HG03175 (cell line): ENCODE data around the gene ELOVL3.
A peak's percentile ranks its signal among the peaks of the same experiment; 100 is the strongest.
"Not testable (repeated sequence)": the region's sequence is repeated elsewhere in the genome, so short reads cannot be mapped to it uniquely, and the experiment has no call there.

ENCODE experiments used
- ATAC-seq: cut with Tn5 transposase; IDR thresholded peaks from one replicate; pipeline ENCODE4 v1.9.1; 2021; ENCODE audit warnings: mild to moderate bottlenecking, moderate library complexity; ENCODE audit not compliant: unreplicated experiment

Gene ELOVL3, protein sequence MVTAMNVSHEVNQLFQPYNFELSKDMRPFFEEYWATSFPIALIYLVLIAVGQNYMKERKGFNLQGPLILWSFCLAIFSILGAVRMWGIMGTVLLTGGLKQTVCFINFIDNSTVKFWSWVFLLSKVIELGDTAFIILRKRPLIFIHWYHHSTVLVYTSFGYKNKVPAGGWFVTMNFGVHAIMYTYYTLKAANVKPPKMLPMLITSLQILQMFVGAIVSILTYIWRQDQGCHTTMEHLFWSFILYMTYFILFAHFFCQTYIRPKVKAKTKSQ

DNA sequence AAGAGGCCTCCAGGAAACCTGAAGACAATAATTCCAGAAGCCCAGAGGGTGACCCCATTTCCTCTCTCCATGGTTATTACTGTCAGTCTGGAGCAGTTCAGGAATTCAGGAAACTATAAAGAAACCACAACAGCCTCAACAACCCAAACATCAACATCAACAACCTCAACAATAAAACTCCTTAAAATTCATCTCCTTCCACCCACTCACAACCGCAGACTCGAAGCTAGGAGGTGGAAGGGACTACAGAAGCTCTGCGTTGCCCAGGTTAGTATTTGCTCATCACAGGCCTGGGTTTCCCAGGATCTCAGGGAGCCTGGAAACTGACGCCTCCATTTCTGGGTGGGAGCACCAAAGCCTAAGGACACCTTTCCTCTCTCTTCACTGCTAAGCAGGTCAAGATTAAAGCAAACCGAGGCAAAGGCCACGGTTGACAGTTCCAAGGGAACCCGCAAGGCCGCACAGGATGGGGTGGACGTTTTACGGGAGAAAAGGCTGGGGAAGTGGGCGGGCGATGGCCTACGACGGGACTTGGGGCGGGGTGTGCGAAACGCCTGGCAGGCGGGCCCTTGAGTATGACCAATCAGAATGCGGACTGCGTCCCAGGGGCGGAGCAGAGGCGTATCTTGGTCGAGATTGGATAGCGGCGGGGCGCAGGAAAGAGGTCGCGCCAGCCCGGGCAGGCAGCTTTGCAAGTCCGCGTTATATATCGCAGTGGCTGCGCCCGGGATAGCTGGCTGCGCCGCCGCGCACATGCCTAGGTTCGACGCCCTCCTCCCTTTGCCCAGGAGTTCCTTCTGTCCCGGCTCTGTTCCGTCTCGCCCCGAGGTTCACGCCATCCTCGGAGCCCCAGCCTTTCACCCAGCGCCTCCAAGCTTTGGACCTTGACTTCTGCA, at the start of gene ELOVL3:
ELOVL3 (plus strand) TSS at position 654 of the 896 bp plus-strand sequence. CDS start 250 bp downstream, outside the sequence.
- peak; percentile 90 for ATAC-seq

DNA sequence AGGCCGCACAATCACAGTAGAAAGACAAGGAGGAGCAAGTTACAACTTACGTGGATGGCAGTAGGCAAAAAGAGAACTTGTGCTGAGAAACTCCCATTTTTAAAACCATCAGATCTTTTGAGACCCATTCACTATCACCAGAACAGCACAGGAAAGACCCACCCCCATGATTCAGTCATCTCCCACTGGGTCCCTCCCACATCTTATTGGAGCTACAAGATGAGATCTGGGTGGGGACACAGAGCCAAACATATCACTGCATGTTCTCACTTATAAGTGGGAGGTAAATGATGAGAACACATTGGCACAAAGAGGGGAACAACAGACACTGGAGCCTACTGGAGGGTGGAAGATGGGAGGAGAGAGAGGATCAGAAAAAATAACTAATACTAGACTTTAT, 41.5 kb upstream of the ELOVL3 start:
- ATAC-seq = no peak

DNA sequence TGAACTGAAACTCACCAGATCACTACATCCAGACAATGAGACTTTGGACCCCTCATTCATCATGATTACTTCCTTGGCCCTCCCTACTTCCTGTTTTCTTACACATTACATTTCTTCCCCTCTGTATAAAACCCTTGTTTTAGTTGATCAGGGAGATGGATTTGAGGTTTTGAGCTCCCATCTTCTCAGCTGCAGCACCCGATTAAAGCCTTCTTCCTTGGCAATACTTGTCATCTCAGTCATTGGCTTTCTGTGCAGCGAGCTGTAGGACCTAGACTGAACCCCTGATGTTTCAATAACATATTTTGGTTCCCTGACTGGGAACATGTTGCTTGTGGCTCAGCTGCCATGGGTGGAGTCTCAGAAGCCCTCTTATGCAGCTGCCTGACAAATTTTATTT, 40.8 kb upstream of the ELOVL3 start:
- ATAC-seq = no peak

DNA sequence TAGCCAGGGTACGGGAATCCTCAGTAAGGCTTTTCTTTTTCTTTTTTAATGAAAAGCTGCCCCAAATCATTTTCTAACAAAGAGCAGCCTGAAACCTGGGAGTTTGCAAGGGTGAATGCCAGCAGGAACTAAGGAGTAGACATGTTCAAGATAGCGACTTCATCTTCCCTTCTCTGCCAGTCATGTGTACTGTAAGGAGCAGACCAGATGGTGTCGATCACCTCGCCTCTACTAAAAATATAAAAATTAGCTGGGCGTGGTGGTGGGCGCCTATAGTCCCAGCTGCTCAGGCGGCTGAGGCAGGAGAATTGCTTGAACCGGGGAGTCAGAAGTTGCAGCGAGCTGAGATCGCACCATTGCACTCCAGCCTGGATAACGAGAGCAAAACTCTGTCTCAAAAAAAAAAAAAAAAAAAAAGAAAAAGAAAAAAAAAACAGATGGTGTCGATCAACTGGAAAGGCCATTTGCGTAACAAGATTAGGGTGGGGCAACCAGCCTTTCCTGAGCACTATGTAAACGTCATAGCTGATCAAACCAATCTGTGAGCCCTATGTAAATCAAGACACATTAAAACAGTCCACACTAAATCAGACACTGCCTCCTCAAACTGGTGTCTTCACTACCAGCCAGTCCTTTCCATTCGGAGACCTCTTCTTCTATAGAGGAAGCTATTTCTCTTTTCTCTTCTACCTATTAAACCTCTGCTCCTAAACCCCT, 40.1 kb upstream of the ELOVL3 start:
- ATAC-seq = no peak

DNA sequence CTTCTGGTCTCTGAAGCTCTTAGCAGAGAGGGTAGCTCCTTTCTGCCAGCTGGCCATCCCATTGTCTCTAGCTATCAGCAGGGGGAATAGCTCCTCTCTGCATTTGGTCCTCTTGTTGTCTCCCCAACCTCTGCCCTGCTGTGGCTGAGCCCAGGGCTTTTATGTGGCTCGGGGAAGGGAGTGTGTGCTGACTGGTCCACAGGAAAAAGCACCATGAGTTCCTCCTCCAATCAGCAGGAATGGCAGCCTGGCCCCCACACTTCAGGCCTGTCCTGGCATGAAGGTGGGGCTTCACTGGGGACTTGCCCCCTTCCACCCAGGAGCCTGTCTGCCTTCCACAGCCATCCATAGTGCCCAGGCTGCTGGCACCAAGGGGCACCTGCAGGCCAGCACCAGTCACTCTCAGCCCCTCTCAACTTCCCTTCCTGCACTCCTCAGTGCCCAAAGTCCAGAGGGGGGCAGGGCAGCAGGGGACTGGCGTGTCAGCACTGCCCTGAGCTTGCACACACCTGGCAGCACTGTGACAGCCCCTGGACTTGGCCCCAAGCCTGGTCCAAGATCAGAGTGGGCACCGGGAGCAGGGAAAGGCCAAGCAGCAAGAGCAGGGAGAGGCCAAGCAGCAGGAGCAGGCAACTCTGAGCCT, 37.7 kb upstream of the ELOVL3 start:
- no peak for ATAC-seq

DNA sequence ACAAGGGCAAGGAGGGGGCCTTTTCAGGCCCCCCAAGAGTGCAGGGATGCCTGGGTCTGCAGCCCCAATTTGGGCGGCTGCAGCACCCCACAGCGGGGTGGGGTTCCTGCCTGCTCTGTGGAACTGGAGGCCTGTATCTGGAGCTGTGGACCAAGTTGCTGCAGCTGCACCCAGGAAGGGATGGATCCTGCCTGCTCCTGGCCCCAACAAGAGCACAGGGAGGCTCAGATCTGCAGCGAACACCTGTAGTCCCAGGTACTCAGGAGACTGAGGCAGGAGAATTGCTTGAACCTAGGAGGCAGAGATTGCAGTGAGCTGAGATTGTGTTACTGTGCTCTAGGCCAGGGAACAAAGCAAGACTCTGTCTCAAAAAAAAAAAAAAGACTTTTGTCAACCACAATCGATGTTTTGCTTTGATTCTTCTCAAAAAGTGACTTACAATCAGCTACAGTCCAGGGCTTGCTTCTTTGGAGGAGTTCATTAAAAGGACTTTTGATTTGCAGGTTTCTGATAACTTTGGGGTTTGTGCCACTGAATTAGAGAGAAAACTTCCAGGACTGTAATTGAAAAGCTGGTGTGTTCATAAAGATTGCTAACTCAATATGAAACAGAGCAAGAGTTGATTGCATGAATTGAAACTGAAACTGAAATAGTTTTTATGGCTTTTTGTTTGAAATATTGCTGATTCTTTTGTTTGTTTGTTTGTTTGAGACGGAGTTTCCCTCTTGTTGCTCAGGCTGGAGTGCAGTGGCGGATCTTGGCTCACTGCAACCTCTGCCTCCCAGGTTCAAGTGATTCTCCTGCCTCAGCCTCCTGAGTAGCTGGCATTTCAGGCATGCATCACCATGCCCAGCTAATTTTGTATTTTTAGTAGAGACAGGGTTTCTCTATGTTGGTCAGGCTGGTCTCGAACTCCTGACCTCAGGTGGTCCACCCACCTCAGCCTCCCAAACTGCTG, 36.9 kb upstream of the ELOVL3 start:
- ATAC-seq = not testable (repeated sequence)

DNA sequence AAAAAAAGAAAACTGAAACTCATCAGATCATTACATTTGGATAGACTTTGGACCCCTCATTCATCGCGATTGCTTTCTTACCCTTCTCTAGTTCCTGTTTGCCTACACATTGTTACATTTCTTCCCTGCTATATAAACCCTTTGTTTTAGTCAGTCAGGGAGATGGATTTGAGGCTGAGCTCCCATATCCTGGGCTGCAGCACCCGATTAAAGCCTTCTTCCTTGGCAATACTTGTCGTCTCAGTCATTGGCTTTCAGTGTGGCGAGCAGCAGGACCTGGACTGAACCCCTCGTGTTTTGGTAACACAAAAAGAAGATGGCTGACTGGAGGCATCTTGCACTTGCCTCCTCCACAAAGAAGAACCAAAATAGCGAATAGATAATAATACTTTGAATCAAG, 34.1 kb upstream of the ELOVL3 start:
- ATAC-seq = no peak

DNA sequence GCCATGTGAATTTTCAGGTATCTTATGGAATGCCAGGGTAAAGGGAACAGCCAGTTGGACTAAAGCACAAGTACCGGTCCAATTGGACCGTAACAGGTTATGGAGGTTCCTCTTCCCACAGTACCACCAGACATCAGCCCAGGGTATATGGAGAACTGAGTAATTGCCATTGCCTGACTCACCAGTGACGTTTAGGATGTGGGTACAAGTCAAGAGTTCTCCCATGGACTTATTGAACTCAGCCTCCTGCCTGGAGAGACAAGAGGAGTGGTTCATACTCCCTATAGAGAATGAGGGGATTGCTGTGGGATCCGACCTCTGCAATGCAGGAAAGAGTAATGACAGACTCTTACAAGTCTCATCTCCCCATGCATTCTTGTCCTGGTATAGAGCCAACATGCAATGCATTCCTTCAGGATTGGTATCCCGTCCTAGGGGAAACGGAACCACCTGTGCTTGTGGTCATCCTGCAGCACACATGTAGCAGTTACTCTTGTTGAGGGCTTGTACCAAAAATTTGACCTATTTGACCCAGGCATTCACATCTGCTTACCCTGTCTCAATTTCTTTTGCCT, 30.7 kb upstream of the ELOVL3 start:
- no peak for ATAC-seq

DNA sequence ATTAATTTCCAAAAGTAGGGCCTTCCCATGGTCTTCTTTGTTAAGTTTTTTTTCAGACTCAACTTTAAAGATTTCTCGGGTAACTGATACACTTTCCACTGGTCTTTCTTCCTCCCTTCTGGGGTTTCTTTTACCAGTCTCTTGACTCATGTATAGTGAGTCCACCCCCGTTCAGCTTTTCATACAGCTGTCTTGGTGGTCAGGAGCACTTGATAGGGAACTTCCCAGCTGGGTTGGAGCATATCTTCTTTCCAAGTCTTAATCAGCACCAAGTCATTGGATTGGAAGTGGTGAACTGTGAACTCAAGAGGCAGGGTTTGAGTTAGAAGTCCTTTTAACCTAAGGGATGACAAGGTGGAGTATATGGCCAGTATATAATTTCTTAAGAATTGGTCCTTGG, 29.2 kb upstream of the ELOVL3 start:
- ATAC-seq = no peak

DNA sequence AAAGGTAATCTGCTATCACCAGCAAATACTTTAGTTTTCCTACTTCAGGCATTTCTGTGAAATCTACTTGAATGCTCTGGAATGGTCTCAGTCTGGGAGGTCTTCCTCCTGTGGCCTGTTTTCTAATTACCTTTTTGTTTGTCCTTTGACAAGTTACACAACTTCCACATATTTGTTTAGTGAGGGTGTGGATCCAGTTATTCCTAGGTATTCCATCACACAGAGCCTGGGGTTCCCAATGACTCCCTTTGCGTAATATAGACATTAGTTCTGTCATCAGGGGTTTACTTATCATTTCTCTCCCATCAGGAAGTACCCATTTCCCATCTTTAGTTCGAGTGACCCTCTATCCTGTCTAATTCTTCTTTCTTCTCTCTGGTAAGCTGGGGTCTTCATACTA, 28.1 kb upstream of the ELOVL3 start:
- ATAC-seq = no peak

DNA sequence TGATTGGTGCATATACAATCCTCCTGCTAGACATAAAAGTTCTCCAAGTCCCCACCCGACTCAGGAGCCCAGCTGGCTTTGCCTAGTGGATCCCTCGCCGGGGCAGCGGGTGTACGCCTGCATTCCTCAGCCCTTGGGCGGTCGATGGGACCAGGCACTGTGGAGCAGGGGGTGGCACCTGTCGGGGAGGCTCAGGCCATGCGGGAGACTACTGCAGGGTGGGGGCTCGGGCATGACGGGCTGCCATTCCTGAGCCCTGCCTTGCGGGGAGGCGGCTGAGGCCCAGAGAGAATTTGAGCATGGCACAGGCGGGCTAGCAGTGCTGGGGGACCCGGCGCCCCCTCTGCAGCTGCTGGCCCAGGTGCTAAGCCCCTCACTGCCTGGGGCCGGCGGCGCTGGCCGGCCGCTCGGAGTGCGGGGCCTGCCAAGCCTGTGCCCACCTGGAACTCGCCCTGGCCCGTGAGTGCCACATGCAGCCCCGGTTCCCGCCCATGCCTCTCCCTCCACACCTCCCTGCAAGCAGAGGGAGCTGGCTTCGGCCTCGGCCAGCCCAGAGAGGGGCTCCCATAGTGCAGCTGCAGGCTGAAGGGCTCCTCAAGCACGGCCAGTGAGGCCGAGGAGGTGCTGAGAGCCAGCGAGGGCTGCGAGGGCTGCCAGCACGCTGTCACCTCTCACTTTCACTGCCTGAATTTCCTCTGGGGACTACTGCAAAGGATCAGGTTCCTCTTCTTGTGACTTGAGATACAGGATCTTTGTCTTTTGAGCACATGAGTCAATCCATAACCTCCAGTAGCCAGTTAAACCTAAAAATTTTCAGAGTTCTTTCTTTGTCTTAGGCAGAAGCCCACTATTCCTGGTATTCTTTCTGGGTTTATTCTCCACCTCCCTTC, 25.1 kb upstream of the ELOVL3 start:
- ATAC-seq = no peak

DNA sequence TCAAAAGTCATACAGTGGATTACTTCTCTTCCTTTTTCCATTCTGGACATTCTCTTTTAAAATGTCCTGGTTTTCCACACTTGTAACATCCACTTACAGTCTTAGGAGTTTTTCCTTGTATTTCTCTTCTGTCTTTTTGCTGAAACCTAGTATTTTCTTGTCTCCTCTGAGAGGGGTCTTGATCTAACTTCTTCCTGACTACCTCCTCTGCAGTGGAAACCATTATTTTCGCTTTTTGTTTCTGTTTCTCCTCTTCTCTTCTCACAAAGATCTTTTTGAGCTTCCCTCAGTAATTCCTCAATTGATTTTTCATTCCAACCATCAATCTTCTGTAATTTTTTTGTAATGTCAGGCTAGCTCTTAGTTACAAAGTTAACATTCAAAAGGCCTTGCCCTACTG, 23.7 kb upstream of the ELOVL3 start:
- no peak for ATAC-seq

DNA sequence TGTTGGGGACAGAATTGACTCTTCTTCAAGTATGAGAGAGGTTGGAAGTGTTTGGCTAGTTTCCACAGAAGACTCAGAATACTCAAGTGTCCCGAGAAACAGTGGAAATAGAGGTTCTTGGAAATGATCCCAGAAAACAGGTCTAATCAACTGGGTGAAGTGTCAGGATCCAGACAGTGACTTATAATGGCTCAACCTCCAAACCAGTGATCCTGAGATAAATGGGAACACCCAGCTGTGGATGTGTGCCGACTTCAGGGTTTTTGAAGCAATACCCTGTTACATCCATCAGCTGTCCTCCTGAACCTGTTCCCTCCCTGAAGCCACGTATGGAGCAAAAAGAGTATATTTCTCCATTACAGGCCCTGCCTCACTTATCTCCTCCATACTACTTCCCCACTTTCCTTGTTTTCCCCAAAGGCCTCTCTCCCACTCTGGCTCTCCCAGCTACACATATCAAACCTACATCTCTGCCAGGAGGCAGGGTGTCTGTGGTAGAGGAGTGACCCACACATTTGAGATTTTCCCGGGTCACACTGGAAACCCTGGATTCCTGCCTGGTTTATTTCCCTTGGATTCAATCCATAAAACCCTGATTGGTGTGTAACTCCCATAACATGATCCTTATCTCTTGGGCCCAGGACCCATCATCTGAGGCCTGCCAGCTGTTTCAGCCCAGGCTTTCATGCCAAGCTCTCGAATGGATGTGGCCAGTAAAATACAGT, 17.6 kb upstream of the ELOVL3 start:
- ATAC-seq = no peak

DNA sequence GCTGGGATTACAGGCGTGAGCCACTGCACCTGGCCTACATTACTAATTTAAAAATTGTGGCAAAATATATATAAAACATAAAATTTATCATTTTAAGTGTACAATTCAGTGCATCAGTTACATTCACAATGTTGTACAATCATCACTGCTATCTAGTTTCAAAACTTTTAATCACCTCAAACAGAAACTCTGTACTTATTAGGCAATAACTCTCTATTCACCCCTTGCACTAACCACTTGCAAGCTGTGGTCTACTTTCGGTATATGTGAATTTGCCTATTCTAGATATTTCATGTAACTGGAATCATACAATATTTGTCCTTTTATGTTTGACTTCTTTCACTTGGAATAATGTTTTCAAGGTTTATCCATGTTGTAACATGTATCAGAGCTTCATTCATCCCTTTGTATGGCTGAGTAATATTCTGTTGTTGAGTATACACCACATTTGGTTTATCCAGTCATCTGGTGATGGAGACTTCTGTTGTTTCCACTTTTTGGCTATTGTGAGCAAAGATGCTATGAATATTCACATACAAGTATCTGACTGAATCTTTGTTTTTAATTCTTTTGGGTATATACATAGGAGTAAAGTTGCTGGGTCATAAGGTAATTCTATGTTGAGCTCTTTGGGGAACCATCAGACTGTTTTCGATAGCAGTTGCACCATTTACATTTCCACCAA, 14.3 kb upstream of the ELOVL3 start:
- no peak for ATAC-seq

DNA sequence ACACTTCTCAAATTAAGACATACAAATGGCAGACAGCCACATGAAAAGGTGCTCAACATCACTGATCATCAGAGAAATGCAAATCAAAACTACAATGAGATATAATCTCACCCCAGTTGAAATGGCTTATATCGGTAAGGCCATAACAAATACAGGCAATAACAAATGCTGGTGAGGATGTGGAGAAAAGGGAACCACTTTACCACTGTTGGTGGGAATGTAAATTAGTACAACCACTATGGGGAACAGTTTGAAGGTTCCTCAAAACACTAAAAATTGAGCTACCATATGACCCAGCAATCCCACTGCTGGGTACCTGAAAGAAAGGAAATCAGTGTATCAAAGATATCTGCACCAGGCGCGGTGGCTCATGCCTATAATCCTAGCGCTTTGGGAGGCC, 12.5 kb upstream of the ELOVL3 start:
- ATAC-seq = not testable (repeated sequence)

DNA sequence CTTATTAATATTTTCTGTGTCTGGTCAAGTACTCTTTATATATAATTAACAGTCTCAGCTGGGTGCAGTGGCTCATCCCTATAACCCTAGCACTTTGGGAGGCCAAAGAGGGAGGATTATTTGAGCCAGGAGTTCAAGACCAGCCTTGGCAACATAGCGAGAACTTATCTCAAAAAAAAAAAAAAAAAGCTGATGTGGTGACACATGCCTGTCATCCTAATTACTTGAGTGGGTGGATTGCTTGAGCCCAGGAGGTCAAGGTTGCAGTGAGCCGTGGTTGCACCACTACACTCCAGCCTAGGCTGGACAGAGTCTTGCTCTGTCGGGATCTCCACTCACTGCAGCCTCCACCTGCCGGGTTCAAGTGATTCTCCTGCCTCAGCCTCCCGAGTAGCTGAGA, 6.7 kb upstream of the ELOVL3 start:
- no peak for ATAC-seq

DNA sequence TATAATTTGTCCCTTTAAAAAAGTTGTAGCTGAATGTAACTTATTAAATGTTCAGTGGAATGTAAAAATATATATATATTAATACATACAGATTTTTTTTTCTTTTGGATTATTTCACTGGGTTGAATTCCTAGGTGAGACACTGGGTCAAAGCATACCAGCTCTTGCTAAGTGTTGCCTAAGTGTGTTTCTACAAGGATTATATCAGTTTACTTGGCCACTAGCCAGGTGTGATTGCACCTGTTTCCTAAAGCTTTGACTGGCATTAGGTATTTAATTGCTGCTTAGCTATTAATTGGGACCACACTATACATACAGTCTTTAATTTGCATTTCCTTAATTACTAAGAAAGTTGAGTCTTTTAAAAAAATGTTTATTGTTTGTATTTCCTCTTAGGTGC, 5.5 kb upstream of the ELOVL3 start:
- ATAC-seq = no peak
